A549 (cell line): ENCODE results near the gene TLR3. TPM values are rescaled to one million over a fixed set of nuclear protein-coding genes. Genes with fewer than 3 reads are reported as not detected.

Experiments used
- ATAC-seq, 2 experiments: fragments of 200-7000 bp in 1 of 2; fragments of >200 bp in 1 of 2; cut with Nextera tagmentation in 1 of 2; cut with Tn5 transposase in 1 of 2; 3 replicates each; pipeline versions ENCODE4 v1.8.0 to v1.9.1; 2018 to 2020; ENCODE audit warnings: mild to moderate bottlenecking in 1 of 2, moderate library complexity in 1 of 2
- CTCF ChIA-PET: fragments of 300-600 bp; sonication (Branson Sonifier 250); formaldehyde crosslinking; extraction: SDS; loops from one replicate; lab custom pipeline; 2021; ENCODE audit warnings: antibody characterized with exemption, inconsistent platforms; lab: Yijun Ruan, JAX
- POLR2A ChIA-PET: fragments of 350-600 bp; formaldehyde crosslinking; extraction: SDS; loops from one replicate; lab custom pipeline; 2021; ENCODE audit warnings: antibody characterized with exemption, inconsistent platforms; lab: Yijun Ruan, JAX
- DNase-seq, 2 experiments: peaks; one replicate each; pipeline versions ENCODE4 v3.0.0 to v3.0.0-alpha.2; 2011 to 2016; ENCODE audit warnings: low read depth in 1 of 2, low spot score in 1 of 2
- FAIRE-seq: peaks from 2 replicates; lab custom pipeline; 2011; peaks lifted over from hg19 to GRCh38; lab: Jason Lieb, UNC
- H3K27ac ChIP-seq, 2 experiments: fragments of >200 bp; sonication (Bioruptor Twin); formaldehyde crosslinking; 3 replicates each; pipeline ENCODE4 v1.5.1; 2016 to 2017
- H3K4me1 ChIP-seq: fragments of >200 bp; sonication (Bioruptor Twin); formaldehyde crosslinking; 3 replicates; pipeline ENCODE4 v1.6.1; 2016
- H3K4me2 ChIP-seq: fragments of >200 bp; sonication (Bioruptor Twin); formaldehyde crosslinking; 3 replicates; pipeline ENCODE4 v1.6.1; 2016
- H3K4me3 ChIP-seq: fragments of >200 bp; sonication (Bioruptor Twin); formaldehyde crosslinking; 3 replicates; pipeline ENCODE4 v1.5.1; 2016
- H3K9me3 ChIP-seq: fragments of >200 bp; sonication (Bioruptor Twin); formaldehyde crosslinking; 3 replicates; pipeline ENCODE4 v1.6.1; 2016
- BCL3 ChIP-seq: fragments of >200 bp; sonication (Bioruptor Twin); formaldehyde crosslinking; IDR thresholded peaks from 3 replicates; pipeline ENCODE4 v1.6.1; 2016
- CBX8 ChIP-seq: fragments of 200-600 bp; sonication (generic); IDR thresholded peaks from 2 replicates; pipeline ENCODE4 v1.6.1; 2016
- CHD2 ChIP-seq: fragments of 150-350 bp; IDR thresholded peaks from 2 replicates; pipeline ENCODE4 v1.6.1; 2014; ENCODE audit warnings: low read length; ENCODE audit not compliant: partially characterized antibody
- CTCF ChIP-seq: fragments of >200 bp; sonication (Bioruptor Twin); formaldehyde crosslinking; IDR thresholded peaks from 3 replicates; pipeline ENCODE4 v1.5.1; 2016
- E2F6 ChIP-seq: IDR thresholded peaks from 2 replicates; pipeline ENCODE4 v1.6.1; 2012; ENCODE audit warnings: low read depth, borderline replicate concordance
- EP300 ChIP-seq, 2 experiments: fragments of >200 bp; sonication (Bioruptor Twin); formaldehyde crosslinking; IDR thresholded peaks; 2 replicates in 1 of 2; 3 replicates in 1 of 2; pipeline ENCODE4 v1.6.1; 2016 to 2017
- HEYL ChIP-seq: fragments of 250-450 bp; sonication (Bioruptor Pico); IDR thresholded peaks from 2 replicates; pipeline ENCODE4 v1.8.0; 2021; ENCODE audit warnings: mild to moderate bottlenecking, moderate library complexity
- HOXB5 ChIP-seq: fragments of 250-450 bp; sonication (Bioruptor Pico); IDR thresholded peaks from 2 replicates; pipeline ENCODE4 v1.5.0; 2020; ENCODE audit warnings: mild to moderate bottlenecking, moderate library complexity
- MAFK ChIP-seq: fragments of 450-650 bp; IDR thresholded peaks from 2 replicates; pipeline ENCODE4 v1.6.1; 2014; ENCODE audit not compliant: partially characterized antibody
- MAX ChIP-seq: IDR thresholded peaks from 2 replicates; pipeline ENCODE4 v1.6.1; 2012
- MYC ChIP-seq: IDR thresholded peaks from 2 replicates; pipeline ENCODE4 v1.6.1; 2012; ENCODE audit warnings: mild to moderate bottlenecking, inconsistent platforms, low read length, improper control_type of control experiment, borderline replicate concordance
- PHF8 ChIP-seq: fragments of 200-600 bp; sonication (generic); IDR thresholded peaks from 2 replicates; pipeline ENCODE4 v1.6.1; 2016; ENCODE audit warnings: low read depth, mild to moderate bottlenecking, antibody characterized with exemption, moderate library complexity, borderline replicate concordance
- RAD21 ChIP-seq, 2 experiments: fragments of >200 bp in 1 of 2; sonication (Bioruptor Twin) in 1 of 2; formaldehyde crosslinking in 1 of 2; IDR thresholded peaks in 1 of 2; conservative IDR thresholded peaks in 1 of 2; 2 replicates in 1 of 2; 3 replicates in 1 of 2; pipeline ENCODE4 v1.6.1; 2012 to 2018; ENCODE audit warnings: inconsistent platforms in 1 of 2
- RCOR1 ChIP-seq: fragments of 150-350 bp; IDR thresholded peaks from 2 replicates; pipeline ENCODE4 v1.6.1; 2014; ENCODE audit warnings: antibody characterized with exemption, low read length, low read depth
- RNF2 ChIP-seq: fragments of 200-600 bp; sonication (generic); IDR thresholded peaks from 2 replicates; pipeline ENCODE4 v1.6.1; 2016; ENCODE audit warnings: low read depth, mild to moderate bottlenecking, antibody characterized with exemption, moderate library complexity, borderline replicate concordance
- SREBF2 ChIP-seq: fragments of 450-650 bp; IDR thresholded peaks from 2 replicates; pipeline ENCODE4 v1.6.1; 2014; ENCODE audit warnings: mild to moderate bottlenecking, moderate library complexity
- TP53 ChIP-seq: fragments of 250-450 bp; sonication (Bioruptor Pico); IDR thresholded peaks from 2 replicates; pipeline ENCODE4 v1.5.0; 2021; ENCODE audit warnings: mild to moderate bottlenecking, moderate library complexity
- USF2 ChIP-seq: fragments of 450-650 bp; IDR thresholded peaks from 2 replicates; pipeline ENCODE4 v1.6.1; 2014; ENCODE audit warnings: antibody characterized with exemption
- ZFP36 ChIP-seq: fragments of 450-650 bp; IDR thresholded peaks from 2 replicates; pipeline ENCODE4 v1.6.1; 2014; ENCODE audit warnings: borderline replicate concordance; ENCODE audit not compliant: partially characterized antibody
- ZNF302 ChIP-seq: fragments of 250-450 bp; sonication (Bioruptor Pico); IDR thresholded peaks from 2 replicates; pipeline ENCODE4 v1.9.0; 2021; ENCODE audit warnings: inconsistent platforms, mild to moderate bottlenecking, moderate library complexity
- WGBS: methylation state at CpG from one replicate; pipeline ENCODE4 v1.1.6; 2017; ENCODE audit errors: missing lambda C conversion rate; 5-methylcytosine and 5-hydroxymethylcytosine counted together
- polyA minus RNA-seq: library from RNA; depleted of rRNA, polyadenylated mRNA; stranded (reverse); fragments of >200 nt; gene quantifications from 2 replicates; pipeline ENCODE4 v1.2.3, GENCODE V29; 2011; rRNA and poly(A)+ RNA removed
- polyA plus RNA-seq, 4 experiments: library from polyadenylated mRNA; depleted of rRNA in 3 of 4; stranded (reverse); fragments of >200 nt; fragmentation: RNase III in 1 of 4; extraction: RNeasy Plus Mini Kit Qiagen cat#74134 plus additional on column Dnase treatment in 1 of 4; gene quantifications; 2 replicates in 3 of 4; 3 replicates in 1 of 4; pipeline ENCODE4 v1.2.3, GENCODE V29; 2011 to 2017

TLR3 gene
- polyA plus RNA-seq (2011; rRNA removed) (0.74 and 0.81 TPM in 2 replicates), polyA plus RNA-seq (2017; fragmentation: RNase III; extraction: RNeasy Plus Mini Kit Qiagen cat#74134 plus additional on column Dnase treatment) (0.09 to 0.29 TPM (median 0.16 TPM) in 3 replicates), polyA minus RNA-seq (0.66 and 0.68 TPM in 2 replicates)
- 0.04 and 0.05 TPM in 2 replicates for polyA plus RNA-seq (2012; cell fraction: cytosol; rRNA removed)
- 0.02 and 0.04 TPM in 2 replicates for polyA plus RNA-seq (2012; cell fraction: nucleus; rRNA removed)

- TF ChIP-seq MAFK: no peak
- TF ChIP-seq, all 56 proteins: peak for 0
- H3K9me3 ChIP-seq: no peaks in the 10 kb centered on the region
- peak within 1 kb of the TSS; percentile 87 for H3K4me2 ChIP-seq
- peak within 1 kb of the TSS; percentile 44 for H3K4me3 ChIP-seq
- peak; percentile 45 to 68; a peak in 4 of 6 replicates for ATAC-seq
- 13% methylated on average over 12 of the region's 12 CpGs for WGBS
- ChIA-PET POLR2A (no interaction called here), CTCF (interaction anchor here (0.6 to 3.7 kb wide), 9 partner anchors 9 to 74 kb away, joined by 3 to 27 read pairs (median 4); no protein-coding TSS in a partner anchor)
- no peak for FAIRE-seq
- H3K27ac ChIP-seq: peak within 1 kb of the TSS; percentile 19 to 45; a peak in 5 of 6 replicates
- DNase-seq: no peak
- H3K4me1 ChIP-seq: no peaks in the 10 kb centered on the region
These were observed at the start of gene TLR3 for GRCh38 chr4:186068581-186069348. TSS of gene TLR3 (plus strand) at chr4:186069156. CDS start at chr4:186076620, 7,464 bp downstream.

GRCh38 chr4:186019269-186019668, 49.7 kb upstream of the TLR3 start:
- ATAC-seq (no peak), FAIRE-seq (no peak), DNase-seq (no peak)
- no peak overlapping the region for H3K27ac ChIP-seq
- no peaks in the 10 kb centered on the region for H3K9me3 ChIP-seq
- no peaks in the 10 kb centered on the region for H3K4me1 ChIP-seq
- no peak for TF ChIP-seq MAX
- TF ChIP-seq HEYL (CRISPR knock-in tag): no peak
- no peak for TF ChIP-seq TP53 (CRISPR knock-in tag)
- no peak for TF ChIP-seq ZNF302
- TF ChIP-seq ZFP36: no peak
- no peak for TF ChIP-seq RNF2
- no peak for TF ChIP-seq MYC
- TF ChIP-seq PHF8: no peak
- no peak for TF ChIP-seq BCL3
- no peak for TF ChIP-seq USF2
- TF ChIP-seq RCOR1: no peak
- no peak for TF ChIP-seq CTCF
- no peak for TF ChIP-seq CBX8
- no peak overlapping the region for H3K4me2 ChIP-seq
- no peak overlapping the region for H3K4me3 ChIP-seq
- CTCF ChIA-PET: interaction anchor here (0.6 to 5.7 kb wide), 6 partner anchors 19 to 380 kb away, joined by 3 to 110 read pairs (median 4); no protein-coding TSS in a partner anchor
- POLR2A ChIA-PET: no interaction called here

- CTCF ChIA-PET: interaction anchor here (0.9 to 5.7 kb wide), 6 partner anchors 15 to 381 kb away, joined by 3 to 110 read pairs (median 4); no protein-coding TSS in a partner anchor
- ATAC-seq (no peak), FAIRE-seq (no peak), DNase-seq (no peak)
- WGBS: 76% methylated on average over 17 of the region's 17 CpGs
- H3K27ac ChIP-seq: no peak overlapping the region
- no peaks in the 10 kb centered on the region for H3K4me1 ChIP-seq
- TF ChIP-seq CTCF (no peak), RAD21 (conservative IDR thresholded peaks at IDR 0.05 in 1 of 2, IDR thresholded peaks at IDR 0.05 in 1 of 2) (no peak), SREBF2 (no peak), RNF2 (no peak), PHF8 (no peak), USF2 (no peak), HOXB5 (CRISPR knock-in tag) (no peak), E2F6 (no peak), CHD2 (no peak), EP300 (IDR thresholded peaks at IDR 0.05) (no peak), CBX8 (no peak)
- H3K4me2 ChIP-seq: no peak overlapping the region
- no peaks in the 10 kb centered on the region for H3K9me3 ChIP-seq
- POLR2A ChIA-PET: no interaction called here
- H3K4me3 ChIP-seq: no peak overlapping the region
These were observed 48.7 kb upstream of the TLR3 start for GRCh38 chr4:186020106-186020792.
